ENCODE results near the gene C6orf47.

DNA sequence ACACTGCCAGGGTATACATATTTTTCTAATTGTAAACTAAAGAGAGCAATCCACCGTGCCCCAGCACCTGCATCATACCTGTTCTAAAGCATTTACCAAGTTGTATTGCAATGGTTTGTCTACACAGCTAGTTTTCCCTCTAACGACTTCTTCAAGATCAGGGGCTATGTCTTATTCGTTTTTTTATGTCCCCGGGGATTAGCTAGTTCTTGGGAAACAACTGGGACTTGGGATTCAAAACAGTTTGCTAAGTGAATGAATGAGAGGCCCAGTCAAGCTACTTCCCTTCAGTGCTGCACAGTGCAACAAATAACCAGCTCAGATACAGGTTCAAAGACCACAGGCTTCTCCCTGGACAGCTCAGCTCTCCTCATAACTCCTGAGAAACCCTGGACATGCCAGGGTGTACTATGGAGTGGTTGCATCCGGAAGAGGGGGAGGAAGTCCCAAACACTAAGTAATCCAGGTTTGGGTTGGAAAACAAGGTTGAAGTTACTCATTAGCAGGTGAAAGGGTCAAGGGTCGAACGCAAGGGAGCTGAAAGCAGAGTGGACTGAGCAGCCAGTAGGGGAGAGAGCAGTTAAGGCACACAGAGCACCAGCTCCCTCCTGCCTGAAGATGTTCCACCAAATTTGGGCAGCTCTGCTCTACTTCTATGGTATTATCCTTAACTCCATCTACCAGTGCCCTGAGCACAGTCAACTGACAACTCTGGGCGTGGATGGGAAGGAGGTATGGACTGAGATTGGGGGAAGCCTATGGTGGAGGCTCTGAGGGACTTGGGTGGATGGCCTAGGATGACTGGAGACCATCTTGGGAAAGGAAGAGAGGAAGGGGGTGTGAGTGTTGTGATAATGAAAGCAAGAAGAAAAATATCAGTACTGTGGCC lies 5.0 kb downstream of the C6orf47 start, which contains the start of gene APOM:
- TF ChIP-seq, protein P1, sequence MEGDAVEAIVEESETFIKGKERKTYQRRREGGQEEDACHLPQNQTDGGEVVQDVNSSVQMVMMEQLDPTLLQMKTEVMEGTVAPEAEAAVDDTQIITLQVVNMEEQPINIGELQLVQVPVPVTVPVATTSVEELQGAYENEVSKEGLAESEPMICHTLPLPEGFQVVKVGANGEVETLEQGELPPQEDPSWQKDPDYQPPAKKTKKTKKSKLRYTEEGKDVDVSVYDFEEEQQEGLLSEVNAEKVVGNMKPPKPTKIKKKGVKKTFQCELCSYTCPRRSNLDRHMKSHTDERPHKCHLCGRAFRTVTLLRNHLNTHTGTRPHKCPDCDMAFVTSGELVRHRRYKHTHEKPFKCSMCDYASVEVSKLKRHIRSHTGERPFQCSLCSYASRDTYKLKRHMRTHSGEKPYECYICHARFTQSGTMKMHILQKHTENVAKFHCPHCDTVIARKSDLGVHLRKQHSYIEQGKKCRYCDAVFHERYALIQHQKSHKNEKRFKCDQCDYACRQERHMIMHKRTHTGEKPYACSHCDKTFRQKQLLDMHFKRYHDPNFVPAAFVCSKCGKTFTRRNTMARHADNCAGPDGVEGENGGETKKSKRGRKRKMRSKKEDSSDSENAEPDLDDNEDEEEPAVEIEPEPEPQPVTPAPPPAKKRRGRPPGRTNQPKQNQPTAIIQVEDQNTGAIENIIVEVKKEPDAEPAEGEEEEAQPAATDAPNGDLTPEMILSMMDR (IDR thresholded peaks at IDR 0.05; ENCODE audit: low read length), result no peak
- TF ChIP-seq EZH2 (IDR thresholded peaks at IDR 0.05; ENCODE audit: borderline replicate concordance, low read length), result no peak

All from OCI-LY1 (cell line).